ENCODE measurements around the gene SCARB2. TPM values are rescaled to one million over a fixed set of nuclear protein-coding genes. Genes with fewer than 3 reads are reported as not detected.

The SCARB2 gene
- total RNA-seq, 1 donor from 2014 or later: 213 TPM

- peak; percentile 80 for DNase-seq (ENCODE audit: low spot score)
Observed at GRCh38 chr4:76198411-76199237, 15.0 kb downstream of the SCARB2 start.

GRCh38 chr4:76197971-76198410 is 15.6 kb downstream of the SCARB2 start:
- DNase-seq (ENCODE audit: low spot score): peak; percentile 53

- no peak for DNase-seq (ENCODE audit: low spot score)
Observed at GRCh38 chr4:76197031-76197743, 16.4 kb downstream of the SCARB2 start.

GRCh38 chr4:76196376-76196775 is 17.2 kb downstream of the SCARB2 start:
- DNase-seq (ENCODE audit: low spot score): no peak

- DNase-seq (ENCODE audit: low spot score): no peak
Observed at GRCh38 chr4:76195326-76195725, 18.3 kb downstream of the SCARB2 start.

- DNase-seq (ENCODE audit: low spot score): no peak
Observed at GRCh38 chr4:76194325-76194724, 19.3 kb downstream of the SCARB2 start.

GRCh38 chr4:76192236-76192635 is 21.4 kb downstream of the SCARB2 start:
- no peak for DNase-seq (ENCODE audit: low spot score)

- no peak for DNase-seq (ENCODE audit: low spot score)
Observed at GRCh38 chr4:76188557-76188956, 25.1 kb downstream of the SCARB2 start.

- DNase-seq (ENCODE audit: low spot score): no peak
Observed at GRCh38 chr4:76188149-76188548, 25.5 kb downstream of the SCARB2 start.

GRCh38 chr4:76187152-76187551 is 26.5 kb downstream of the SCARB2 start:
- no peak for DNase-seq (ENCODE audit: low spot score)

- no peak for DNase-seq (ENCODE audit: low spot score)
Observed at GRCh38 chr4:76182463-76182862, 31.2 kb downstream of the SCARB2 start.

- DNase-seq (ENCODE audit: low spot score): peak; percentile 86
Observed at GRCh38 chr4:76179398-76180318, 34.0 kb downstream of the SCARB2 start.

GRCh38 chr4:76178296-76178695 is 35.3 kb downstream of the SCARB2 start:
- DNase-seq (ENCODE audit: low spot score): no peak

GRCh38 chr4:76177709-76178108 is 35.9 kb downstream of the SCARB2 start:
- DNase-seq (ENCODE audit: low spot score): no peak

- no peak for DNase-seq (ENCODE audit: low spot score)
Observed at GRCh38 chr4:76175336-76175735, 38.3 kb downstream of the SCARB2 start.

GRCh38 chr4:76174216-76174615 is 39.4 kb downstream of the SCARB2 start:
- DNase-seq (ENCODE audit: low spot score): no peak

- DNase-seq (ENCODE audit: low spot score): no peak
Observed at GRCh38 chr4:76168688-76169087, 44.9 kb downstream of the SCARB2 start.

GRCh38 chr4:76166480-76166879 is 47.1 kb downstream of the SCARB2 start:
- DNase-seq (ENCODE audit: low spot score): no peak

- DNase-seq (ENCODE audit: low spot score): no peak
Observed at GRCh38 chr4:76160355-76160754, 53.3 kb downstream of the SCARB2 start.

- no peak for DNase-seq (ENCODE audit: low spot score)
Observed at GRCh38 chr4:76156635-76157034, 57.0 kb downstream of the SCARB2 start.

- DNase-seq (ENCODE audit: low spot score): no peak
Observed at GRCh38 chr4:76155979-76156378, 57.6 kb downstream of the SCARB2 start.

- no peak for DNase-seq (ENCODE audit: low spot score)
Observed at GRCh38 chr4:76153356-76153755, 60.3 kb downstream of the SCARB2 start.
